ENCODE measurements around the gene NCKIPSD.

NCKIPSD gene

DNA sequence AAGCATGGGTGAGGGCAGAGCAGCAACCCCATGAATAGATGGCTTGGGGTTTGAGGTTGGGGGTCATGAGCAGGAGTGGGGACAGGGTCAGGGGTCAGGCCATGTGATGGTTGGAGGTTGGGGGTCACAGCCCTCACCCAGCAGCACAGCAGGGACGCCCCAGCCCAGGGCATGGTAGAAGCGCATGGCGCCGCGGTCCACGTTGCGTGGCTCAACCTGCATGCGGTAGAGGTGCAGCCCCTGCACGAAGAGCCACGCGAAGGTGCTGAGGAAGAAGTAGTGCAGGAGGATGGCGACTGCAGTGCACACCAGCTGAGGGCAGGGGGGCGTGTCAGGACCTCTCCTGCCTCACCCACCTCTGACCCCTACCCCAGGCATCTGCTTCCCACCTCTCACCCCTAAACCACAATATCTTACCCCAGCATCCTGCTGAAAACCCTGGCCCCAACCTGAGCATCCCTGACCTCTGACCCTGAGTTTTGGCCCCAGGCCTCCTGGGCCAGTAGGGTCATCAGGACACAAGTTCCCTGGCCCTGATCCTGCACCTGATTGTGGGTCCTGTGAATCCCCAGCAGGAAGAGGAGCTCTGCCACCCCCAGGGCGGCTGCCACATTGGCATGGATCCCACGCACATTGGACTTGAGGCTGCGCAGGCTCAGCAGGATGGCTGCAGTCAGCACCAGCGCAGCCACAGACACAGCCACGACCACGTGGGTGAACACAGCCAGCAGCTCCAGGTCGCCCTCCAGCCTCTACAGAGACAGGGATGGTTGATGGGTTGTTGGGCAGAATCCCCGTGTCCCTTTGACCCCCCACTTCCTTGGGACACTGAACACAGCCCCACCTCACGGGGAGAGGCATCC, 40.6 kb downstream of the NCKIPSD start:
- DNase-seq = no peak

GRCh38 chr3:48642605-48643004, 43.1 kb downstream of the NCKIPSD start:
- DNase-seq = no peak

DNA sequence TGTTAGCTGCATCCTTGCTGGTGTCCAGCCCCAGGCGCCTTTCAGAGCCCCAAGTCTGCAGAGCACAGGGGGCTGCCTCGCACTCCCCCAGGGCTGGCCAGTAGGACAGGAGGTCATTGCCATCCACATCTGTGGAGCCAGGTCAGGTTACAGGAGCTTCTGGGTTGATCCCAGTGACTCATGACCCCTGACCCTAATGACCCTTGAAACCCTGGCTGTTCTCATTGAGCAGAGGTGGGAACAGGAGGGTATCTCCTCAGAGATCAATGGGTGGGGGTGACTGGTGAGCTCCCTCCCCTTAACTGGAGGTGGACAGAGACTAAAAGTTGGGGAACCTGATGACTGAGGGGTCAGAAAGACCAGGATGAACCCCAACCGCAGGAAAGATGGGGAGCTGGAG, 44.3 kb downstream of the NCKIPSD start:
- no peak for DNase-seq

- no peak for DNase-seq
Observed at GRCh38 chr3:48639944-48640606, 45.6 kb downstream of the NCKIPSD start.

DNA sequence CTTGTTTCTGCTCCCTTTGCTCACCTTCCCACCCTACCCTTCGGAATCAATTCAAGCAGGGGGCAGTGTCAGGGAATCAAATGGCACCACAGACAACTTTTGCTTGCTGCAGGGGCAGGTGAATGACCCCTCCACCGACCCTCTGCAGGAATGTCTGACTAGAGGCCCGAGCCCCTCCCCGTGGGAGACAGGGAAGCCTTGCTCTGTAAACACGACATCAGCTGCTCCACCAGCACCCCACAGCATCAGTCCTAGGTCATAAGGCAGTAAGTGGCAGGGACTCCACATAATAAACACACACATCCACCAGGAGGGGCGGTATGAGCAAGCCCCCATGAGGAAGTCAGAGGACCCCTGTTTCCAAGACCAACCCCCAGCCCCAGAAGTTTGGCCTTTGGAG, 48.4 kb downstream of the NCKIPSD start:
- no peak for DNase-seq

DNA sequence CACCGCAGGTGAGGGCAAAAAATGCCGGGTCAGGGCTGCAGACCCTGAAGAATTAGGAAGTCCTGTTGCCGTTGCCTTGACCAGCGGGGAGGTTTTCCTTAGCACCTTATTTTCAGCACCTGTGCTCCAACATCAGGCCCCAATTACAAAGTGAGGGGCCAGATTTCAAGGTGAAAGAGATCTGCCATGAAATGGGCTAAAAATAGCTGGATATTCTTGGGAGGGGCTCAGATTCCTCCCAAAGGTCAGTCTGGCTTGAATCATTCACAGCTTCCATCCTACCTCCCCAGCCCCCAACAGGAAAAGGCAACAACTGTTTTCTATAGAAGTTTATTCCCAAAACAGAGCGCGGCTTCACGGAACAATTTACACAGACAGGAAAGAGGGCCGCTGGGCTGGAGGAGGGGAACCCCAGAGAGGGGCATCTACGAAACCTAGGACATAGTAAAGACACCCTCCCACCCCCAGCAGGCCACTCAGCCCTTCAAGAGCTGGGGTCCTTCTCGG, 49.5 kb downstream of the NCKIPSD start:
- DNase-seq = no peak

DNA sequence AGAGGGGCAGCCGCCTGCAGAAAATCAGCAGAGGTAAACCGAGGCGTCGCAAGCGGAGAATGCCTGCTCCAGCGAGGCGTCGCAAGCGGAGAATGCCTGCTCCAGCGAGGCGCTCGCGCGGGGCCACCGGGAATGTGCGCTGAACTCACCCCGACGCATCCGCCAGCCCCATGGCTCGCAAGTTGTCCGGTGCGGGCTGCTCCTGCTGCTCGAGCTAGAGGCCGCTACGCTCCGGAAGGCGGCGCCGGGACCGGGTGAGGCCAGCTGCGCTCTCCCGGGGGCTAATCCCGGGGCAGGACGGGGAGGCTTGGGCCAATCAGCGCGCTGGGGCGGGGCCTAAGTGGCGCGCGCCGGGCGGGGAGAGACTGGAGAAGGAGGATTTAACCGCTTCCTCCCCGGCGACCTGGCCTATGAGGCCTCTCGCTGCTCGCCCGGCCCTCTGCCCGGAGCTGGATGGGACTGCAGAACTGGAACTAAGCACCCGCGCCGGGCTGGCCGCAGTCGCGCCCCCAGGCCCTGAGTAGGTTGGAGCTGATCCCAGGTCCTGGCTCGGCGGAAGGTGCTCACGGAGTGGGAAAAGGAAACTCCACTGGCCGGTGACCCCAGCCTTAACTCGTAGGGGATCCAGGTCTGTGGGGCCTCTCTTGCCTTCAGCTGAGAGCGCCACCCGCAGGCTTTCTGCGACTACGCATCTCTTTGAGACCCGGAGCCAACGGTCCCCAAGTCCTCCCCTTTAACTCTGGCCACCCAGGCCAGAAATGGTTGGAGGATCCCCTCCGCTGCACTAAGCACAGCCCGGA, 50.3 kb downstream of the NCKIPSD start, which contains the start of gene SLC26A6:
SLC26A6 (minus strand) TSS at position 240 of the 800 bp plus-strand sequence; CDS start at position 172, 68 bp downstream.
- peak; percentile 98 for DNase-seq

GRCh38 chr3:48634661-48635221, 51.0 kb downstream of the NCKIPSD start:
- peak; percentile 66 for DNase-seq

DNA sequence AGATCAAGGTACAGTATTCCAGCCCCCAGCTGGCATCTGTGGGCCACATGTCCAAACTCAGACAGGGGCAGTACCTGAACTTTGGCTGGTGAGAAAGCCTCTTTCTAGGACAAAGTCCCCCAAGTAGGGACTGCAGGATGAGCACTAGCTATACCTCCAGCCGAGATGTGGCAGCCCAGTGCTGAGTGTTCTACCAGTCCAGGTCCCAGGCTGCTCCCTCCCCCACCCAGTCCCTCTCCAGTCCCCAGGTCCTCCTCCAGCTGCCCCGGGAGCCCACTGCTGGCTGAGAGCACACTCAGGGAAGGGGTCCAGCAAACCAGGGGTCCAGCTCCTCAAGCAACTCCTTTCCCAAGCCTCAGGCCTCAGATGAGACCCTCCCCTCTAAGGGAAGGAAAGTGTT, 52.0 kb downstream of the NCKIPSD start:
- no peak for DNase-seq

- no peak for DNase-seq
Observed at GRCh38 chr3:48633256-48633655, 52.5 kb downstream of the NCKIPSD start.

DNA sequence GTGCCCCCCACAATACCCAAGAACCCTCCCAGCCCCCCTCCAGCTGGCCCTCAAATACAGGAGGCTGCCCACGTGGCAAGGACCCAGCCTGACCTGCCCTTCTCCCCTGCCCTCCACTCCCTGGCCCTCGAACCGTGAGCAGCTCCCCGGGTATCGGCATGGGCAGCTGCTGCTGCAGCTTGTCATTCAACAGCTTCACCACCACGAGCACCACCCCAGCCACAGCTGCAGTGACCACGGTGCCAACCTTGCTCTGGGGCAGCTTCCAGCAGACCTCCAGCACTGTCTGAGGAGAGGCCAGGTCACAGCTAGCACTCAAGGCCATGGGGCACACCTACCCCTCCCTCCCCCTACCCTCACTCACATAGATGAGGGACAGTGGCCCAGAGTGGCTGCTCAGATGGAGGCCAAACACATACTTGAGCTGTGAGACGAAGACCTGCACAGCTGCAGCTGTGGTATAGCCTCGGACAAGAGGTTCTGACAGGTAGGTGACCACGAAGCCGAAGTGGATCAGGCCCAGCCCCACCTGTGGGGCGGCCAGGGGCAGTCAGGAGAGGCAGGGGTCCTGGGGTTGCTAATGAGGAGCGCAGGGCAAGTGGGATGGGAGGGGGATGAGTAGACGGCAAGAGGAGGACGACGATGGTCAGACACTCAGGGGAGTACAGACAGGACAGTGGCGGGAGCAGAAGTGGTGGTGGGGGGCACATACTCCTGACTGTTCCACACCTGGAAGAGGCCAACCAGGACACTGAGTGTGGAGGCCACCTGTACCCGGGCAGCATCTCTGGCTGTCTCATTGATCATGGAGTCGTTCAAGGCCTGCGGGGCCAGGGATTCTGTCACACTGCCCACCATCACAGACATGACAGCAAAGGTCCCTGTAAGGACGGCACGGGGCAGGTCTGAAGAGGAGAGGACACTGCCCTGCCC, 53.9 kb downstream of the NCKIPSD start:
- DNase-seq = no peak

- no peak for DNase-seq
Observed at GRCh38 chr3:48630833-48631232, 54.9 kb downstream of the NCKIPSD start.

GRCh38 chr3:48630407-48630806, 55.3 kb downstream of the NCKIPSD start:
- no peak for DNase-seq

DNA sequence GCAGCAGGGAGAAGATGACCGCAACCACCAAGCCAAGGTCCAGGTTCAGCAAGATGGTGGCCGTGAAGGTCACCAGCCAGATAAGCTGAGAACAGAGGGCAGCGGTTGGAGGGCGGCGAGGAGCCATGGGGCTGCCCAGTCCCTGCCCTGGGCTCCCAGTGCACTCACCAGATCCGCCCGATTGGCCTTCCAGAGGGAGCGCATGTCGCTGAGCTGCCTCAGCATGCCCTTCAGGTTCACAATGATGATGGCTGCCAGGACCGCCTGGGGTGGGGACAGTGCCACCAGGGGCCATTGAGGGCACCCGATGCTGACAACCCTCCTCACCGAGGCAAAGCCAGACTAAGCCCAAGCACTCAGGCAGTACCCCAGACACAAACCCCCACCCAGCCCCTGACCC, 55.8 kb downstream of the NCKIPSD start:
- DNase-seq = no peak

GRCh38 chr3:48628277-48629017, 57.3 kb downstream of the NCKIPSD start:
- no peak for DNase-seq

DNA sequence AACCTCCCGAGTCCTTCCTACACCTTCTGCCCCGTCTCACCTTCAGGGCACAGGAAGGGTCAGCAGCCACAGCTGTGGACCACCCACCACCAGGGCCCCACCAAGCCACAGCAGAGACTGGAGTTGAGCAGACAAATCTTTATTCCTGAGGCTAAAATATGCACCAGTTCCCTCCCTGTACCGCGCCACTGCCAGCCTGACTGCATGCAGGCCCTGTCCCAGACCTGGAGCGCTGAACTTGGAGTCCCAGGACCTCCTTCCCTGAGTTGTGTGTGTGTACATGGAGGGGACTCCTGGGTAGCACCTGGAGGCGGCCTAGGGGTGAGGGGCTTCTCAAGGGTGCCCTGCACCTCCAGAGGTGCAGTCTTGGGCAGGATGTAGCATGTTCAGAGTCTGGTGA, 60.1 kb downstream of the NCKIPSD start:
- no peak for DNase-seq

DNA sequence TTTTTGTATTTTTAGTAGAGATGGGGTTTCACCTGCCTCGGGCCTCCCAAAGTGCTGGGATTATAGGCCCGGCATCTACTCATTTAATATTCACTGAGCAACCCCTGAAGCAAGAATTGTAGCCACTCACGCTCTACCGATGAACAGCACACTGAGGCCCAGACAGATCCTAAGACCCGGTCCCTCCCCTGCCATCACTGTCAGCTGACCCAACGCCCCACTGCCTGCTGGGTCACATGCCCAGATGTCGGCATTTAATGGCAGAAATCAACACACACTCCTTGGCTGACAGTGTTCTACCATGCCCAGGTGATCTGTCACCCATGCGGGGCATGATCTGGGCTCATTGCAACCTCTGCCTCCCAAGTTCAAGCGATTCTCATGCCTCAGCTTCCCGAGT, 60.9 kb downstream of the NCKIPSD start:
- no peak for DNase-seq

- DNase-seq = no peak
Observed at GRCh38 chr3:48623851-48624547, 61.7 kb downstream of the NCKIPSD start.
